Measurements from ENCODE around the gene MFNG. TPM values are rescaled to one million over a fixed set of nuclear protein-coding genes. Genes with fewer than 3 reads are reported as not detected.

The MFNG gene
- total and polyA plus RNA-seq, 2 donors (not counting 1 experiment from before 2014, with no cell fraction given), result 95.9 to 125 TPM

DNA sequence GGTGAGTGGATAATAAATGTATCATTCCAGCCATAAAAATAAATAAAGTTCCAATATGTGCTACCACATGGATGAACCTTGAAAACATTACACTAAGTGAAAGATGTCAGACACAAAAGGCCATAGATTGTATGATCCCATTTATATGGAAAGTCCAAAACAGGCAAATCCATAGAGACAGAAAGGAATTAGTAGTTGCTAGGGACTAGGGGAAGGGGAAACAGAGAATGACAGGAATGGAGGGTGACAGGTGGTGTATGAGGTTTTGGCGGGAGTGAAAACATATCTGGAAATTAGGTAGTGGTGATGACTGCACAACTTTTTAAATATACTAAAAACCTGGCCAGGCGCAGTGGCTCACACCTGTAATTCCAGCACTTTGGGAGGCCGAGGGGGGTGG is 48.3 kb upstream of the MFNG start:
- Histone ChIP-seq H3K27ac (ENCODE audit: low read length in 2 of 2) (no peak overlapping the region), H3K27me3 (replicated peaks in 1 of 4; ENCODE audit: control extremely low read depth in 1 of 4, control insufficient read depth in 3 of 4, insufficient read depth in 4 of 4, low read length in 3 of 4) (no peaks in the 10 kb centered on the region), H3K4me1 (ENCODE audit: control insufficient read depth in 2 of 2, insufficient read depth in 2 of 2, low read length in 2 of 2) (peaks cover 17 to 21% of the 10 kb centered on the region in 2 donors), H3K4me3 (ENCODE audit: control extremely low read depth in 1 of 5, extremely low read depth in 1 of 5, insufficient read depth in 1 of 5, low read depth in 2 of 5, low read length in 4 of 5) (no peak overlapping the region), H3K36me3 (replicated peaks in 1 of 2; ENCODE audit: control extremely low read depth in 1 of 2, control insufficient read depth in 1 of 2, extremely low read depth in 1 of 2, insufficient read depth in 2 of 2, low read length in 1 of 2) (no peaks in the 10 kb centered on the region), H3K9me3 (ENCODE audit: control extremely low read depth in 1 of 3, control insufficient read depth in 2 of 3, insufficient read depth in 1 of 3, low read length in 2 of 3) (no peaks in the 10 kb centered on the region), H3K9ac (ENCODE audit: low read length) (no peak overlapping the region), H2AFZ (ENCODE audit: insufficient read depth, low read depth, low read length, poor library complexity, severe bottlenecking) (no peak overlapping the region), H3K79me2 (ENCODE audit: control insufficient read depth, insufficient read depth, low read length) (no peaks in the 10 kb centered on the region), H4K20me1 (ENCODE audit: control insufficient read depth, insufficient read depth, low read length, poor library complexity, severe bottlenecking) (no peaks in the 10 kb centered on the region), H3K4me2 (replicated peaks; ENCODE audit: low read depth, low read length, poor library complexity, severe bottlenecking) (no peak overlapping the region)
- intact Hi-C loops (cut with micrococcal nuclease), result no loop called here
- no CpG with 5 or more reads among the region's 3 CpGs for WGBS (ENCODE audit: insufficient coverage)
- no peak overlapping the region for H3K4me3 Mint-ChIP-seq
- peaks cover 19% of the 10 kb centered on the region for H3K4me1 Mint-ChIP-seq
- ChIA-PET CTCF (interaction anchor here (0.6 to 1.7 kb wide), 2 partner anchors 32 to 227 kb away, joined by 3 to 6 read pairs; no protein-coding TSS in a partner anchor), POLR2A (no interaction called here)
- H3K27me3 Mint-ChIP-seq, result peaks cover 17% of the 10 kb centered on the region
- ATAC-seq (ENCODE audit: low read depth) (no peak), DNase-seq (no peak)
- H3K9me3 Mint-ChIP-seq (ENCODE audit: insufficient read depth), result no peaks in the 10 kb centered on the region
- TF ChIP-seq, protein P1, sequence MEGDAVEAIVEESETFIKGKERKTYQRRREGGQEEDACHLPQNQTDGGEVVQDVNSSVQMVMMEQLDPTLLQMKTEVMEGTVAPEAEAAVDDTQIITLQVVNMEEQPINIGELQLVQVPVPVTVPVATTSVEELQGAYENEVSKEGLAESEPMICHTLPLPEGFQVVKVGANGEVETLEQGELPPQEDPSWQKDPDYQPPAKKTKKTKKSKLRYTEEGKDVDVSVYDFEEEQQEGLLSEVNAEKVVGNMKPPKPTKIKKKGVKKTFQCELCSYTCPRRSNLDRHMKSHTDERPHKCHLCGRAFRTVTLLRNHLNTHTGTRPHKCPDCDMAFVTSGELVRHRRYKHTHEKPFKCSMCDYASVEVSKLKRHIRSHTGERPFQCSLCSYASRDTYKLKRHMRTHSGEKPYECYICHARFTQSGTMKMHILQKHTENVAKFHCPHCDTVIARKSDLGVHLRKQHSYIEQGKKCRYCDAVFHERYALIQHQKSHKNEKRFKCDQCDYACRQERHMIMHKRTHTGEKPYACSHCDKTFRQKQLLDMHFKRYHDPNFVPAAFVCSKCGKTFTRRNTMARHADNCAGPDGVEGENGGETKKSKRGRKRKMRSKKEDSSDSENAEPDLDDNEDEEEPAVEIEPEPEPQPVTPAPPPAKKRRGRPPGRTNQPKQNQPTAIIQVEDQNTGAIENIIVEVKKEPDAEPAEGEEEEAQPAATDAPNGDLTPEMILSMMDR (IDR thresholded peaks at IDR 0.05), result no peak
- no peak for TF ChIP-seq EZH2 (IDR thresholded peaks at IDR 0.05; ENCODE audit: borderline replicate concordance, insufficient read depth, low read depth, low read length, poor library complexity, severe bottlenecking)
- no peak overlapping the region for H3K27ac Mint-ChIP-seq

DNA sequence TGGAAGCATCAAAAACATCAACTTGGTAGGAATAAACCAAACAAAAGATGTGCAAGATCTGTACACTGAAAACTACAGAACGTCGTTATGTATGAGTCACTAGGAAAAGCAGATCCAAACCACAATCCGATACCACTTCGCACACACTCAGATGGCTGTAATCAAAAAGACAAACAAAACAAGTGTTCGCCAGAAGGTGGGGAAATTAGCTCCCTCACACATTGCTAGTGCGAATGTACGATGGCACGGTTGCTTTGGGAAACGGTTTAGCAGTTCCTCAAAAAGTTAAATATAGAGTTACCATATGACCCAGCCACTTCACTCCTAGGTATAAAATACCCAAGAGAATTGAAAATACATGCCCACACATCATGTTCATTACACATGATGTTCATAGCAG is 47.8 kb upstream of the MFNG start:
- Histone ChIP-seq H3K9me3 (ENCODE audit: control extremely low read depth in 1 of 3, control insufficient read depth in 2 of 3, insufficient read depth in 1 of 3, low read length in 2 of 3) (no peaks in the 10 kb centered on the region), H4K20me1 (ENCODE audit: control insufficient read depth, insufficient read depth, low read length, poor library complexity, severe bottlenecking) (no peaks in the 10 kb centered on the region), H3K79me2 (ENCODE audit: control insufficient read depth, insufficient read depth, low read length) (no peaks in the 10 kb centered on the region), H3K36me3 (replicated peaks in 1 of 2; ENCODE audit: control extremely low read depth in 1 of 2, control insufficient read depth in 1 of 2, extremely low read depth in 1 of 2, insufficient read depth in 2 of 2, low read length in 1 of 2) (no peaks in the 10 kb centered on the region), H3K4me2 (replicated peaks; ENCODE audit: low read depth, low read length, poor library complexity, severe bottlenecking) (no peak overlapping the region), H2AFZ (ENCODE audit: insufficient read depth, low read depth, low read length, poor library complexity, severe bottlenecking) (no peak overlapping the region), H3K27me3 (replicated peaks in 1 of 4; ENCODE audit: control extremely low read depth in 1 of 4, control insufficient read depth in 3 of 4, insufficient read depth in 4 of 4, low read length in 3 of 4) (no peaks in the 10 kb centered on the region), H3K4me1 (ENCODE audit: control insufficient read depth in 2 of 2, insufficient read depth in 2 of 2, low read length in 2 of 2) (peaks cover 16% of the 10 kb centered on the region in 2 donors), H3K9ac (ENCODE audit: low read length) (no peak overlapping the region), H3K27ac (ENCODE audit: low read length in 2 of 2) (no peak overlapping the region), H3K4me3 (ENCODE audit: control extremely low read depth in 1 of 5, extremely low read depth in 1 of 5, insufficient read depth in 1 of 5, low read depth in 2 of 5, low read length in 4 of 5) (no peak overlapping the region)
- no peak overlapping the region for H3K4me3 Mint-ChIP-seq
- H3K27ac Mint-ChIP-seq, result no peak overlapping the region
- ChIA-PET POLR2A (no interaction called here), CTCF (interaction anchor here (0.6 to 1.7 kb wide), 2 partner anchors 32 to 227 kb away, joined by 3 to 6 read pairs; no protein-coding TSS in a partner anchor)
- ATAC-seq (ENCODE audit: low read depth) (no peak), DNase-seq (no peak)
- H3K4me1 Mint-ChIP-seq, result peaks cover 17% of the 10 kb centered on the region
- peaks cover 17% of the 10 kb centered on the region for H3K27me3 Mint-ChIP-seq
- TF ChIP-seq, protein P1 (IDR thresholded peaks at IDR 0.05), result no peak
- no peak for TF ChIP-seq EZH2 (IDR thresholded peaks at IDR 0.05; ENCODE audit: borderline replicate concordance, insufficient read depth, low read depth, low read length, poor library complexity, severe bottlenecking)
- WGBS (ENCODE audit: insufficient coverage), result 0% methylated on average over 3 of the region's 9 CpGs
- no peaks in the 10 kb centered on the region for H3K9me3 Mint-ChIP-seq (ENCODE audit: insufficient read depth)
- intact Hi-C loops (cut with micrococcal nuclease), result no loop called here

Data from B cell (primary cell).